ENCODE results near the gene ZFR. TPM values are rescaled to one million over a fixed set of nuclear protein-coding genes. Genes with fewer than 3 reads are reported as not detected.

ZFR gene
- total RNA-seq, 1 experiment from 2014 or later = 78.3 TPM

DNA sequence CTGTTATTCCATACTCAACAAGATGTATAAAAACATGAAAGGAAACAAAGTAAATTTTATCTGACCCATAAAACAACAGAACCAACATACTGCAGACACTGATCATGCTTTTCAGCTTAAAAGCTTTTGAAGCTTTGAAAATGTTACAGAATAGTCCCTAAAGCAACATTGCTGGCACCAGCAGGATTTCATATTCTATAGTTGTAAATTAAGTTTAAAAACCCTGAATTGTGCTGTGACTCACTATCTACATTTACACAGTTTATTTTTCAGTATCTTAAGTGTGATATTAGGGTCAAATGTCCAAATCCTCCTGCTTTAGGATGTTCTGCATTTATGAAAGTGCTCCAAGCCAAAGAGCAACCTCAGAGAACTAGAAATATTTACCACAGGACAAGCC, 59.9 kb downstream of the ZFR start:
- TF ChIP-seq CTCF (IDR thresholded peaks at IDR 0.05; ENCODE audit: insufficient read depth in 1 of 2, low read depth in 1 of 2, low read length in 1 of 2, severe bottlenecking in 1 of 2, unreplicated experiment in 1 of 2) = no peak
- Histone ChIP-seq H3K27me3 (replicated peaks; ENCODE audit: control insufficient read depth, insufficient read depth, low read length) (no peaks in the 10 kb centered on the region), H3K4me1 (no peaks in the 10 kb centered on the region), H3K4me3 (ENCODE audit: low read depth, low read length) (no peak overlapping the region), H3K9me3 (no peaks in the 10 kb centered on the region), H3K36me3 (ENCODE audit: control insufficient read depth, insufficient read depth, low read length) (no peaks in the 10 kb centered on the region)
- BruUV-seq (replicated peaks) = no TSS peak
- ChIA-PET CTCF (no interaction called here), POLR2A (no interaction called here)
- H3K27me3 Mint-ChIP-seq (ENCODE audit: insufficient read depth, unreplicated experiment) = no peaks in the 10 kb centered on the region
- H3K4me3 Mint-ChIP-seq (ENCODE audit: unreplicated experiment) = no peak overlapping the region
- DNase-seq = no peak
- H3K9me3 Mint-ChIP-seq (ENCODE audit: unreplicated experiment) = no peaks in the 10 kb centered on the region
- intact Hi-C loops (cut with micrococcal nuclease; ENCODE audit: unreplicated experiment) = no loop called here
- H3K4me1 Mint-ChIP-seq (ENCODE audit: low read depth, unreplicated experiment) = no peaks in the 10 kb centered on the region
- H3K27ac Mint-ChIP-seq (ENCODE audit: unreplicated experiment) = no peak overlapping the region
- H3K36me3 Mint-ChIP-seq (ENCODE audit: insufficient read depth, unreplicated experiment) = peaks cover 56% of the 10 kb centered on the region

GRCh38 chr5:32383586-32383985, 61.0 kb downstream of the ZFR start:
- no peak for TF ChIP-seq CTCF (IDR thresholded peaks at IDR 0.05; ENCODE audit: insufficient read depth in 1 of 2, low read depth in 1 of 2, low read length in 1 of 2, severe bottlenecking in 1 of 2, unreplicated experiment in 1 of 2)
- no peak overlapping the region for H3K4me3 Mint-ChIP-seq (ENCODE audit: unreplicated experiment)
- Histone ChIP-seq H3K4me1 (no peaks in the 10 kb centered on the region), H3K27me3 (replicated peaks; ENCODE audit: control insufficient read depth, insufficient read depth, low read length) (no peaks in the 10 kb centered on the region), H3K4me3 (ENCODE audit: low read depth, low read length) (no peak overlapping the region), H3K36me3 (ENCODE audit: control insufficient read depth, insufficient read depth, low read length) (no peaks in the 10 kb centered on the region), H3K9me3 (no peaks in the 10 kb centered on the region)
- peaks cover 60% of the 10 kb centered on the region for H3K36me3 Mint-ChIP-seq (ENCODE audit: insufficient read depth, unreplicated experiment)
- intact Hi-C loops (cut with micrococcal nuclease; ENCODE audit: unreplicated experiment) = no loop called here
- POLR2A ChIA-PET = no interaction called here
- CTCF ChIA-PET = interaction anchor here (0.6 kb wide), 2 partner anchors 70 to 153 kb away, joined by 3 to 4 read pairs; no protein-coding TSS in a partner anchor
- no peaks in the 10 kb centered on the region for H3K9me3 Mint-ChIP-seq (ENCODE audit: unreplicated experiment)
- DNase-seq = no peak
- no peaks in the 10 kb centered on the region for H3K4me1 Mint-ChIP-seq (ENCODE audit: low read depth, unreplicated experiment)
- H3K27me3 Mint-ChIP-seq (ENCODE audit: insufficient read depth, unreplicated experiment) = no peaks in the 10 kb centered on the region
- H3K27ac Mint-ChIP-seq (ENCODE audit: unreplicated experiment) = no peak overlapping the region
- BruUV-seq (replicated peaks) = no TSS peak

- Histone ChIP-seq H3K4me3 (ENCODE audit: low read depth, low read length) (no peak overlapping the region), H3K27me3 (replicated peaks; ENCODE audit: control insufficient read depth, insufficient read depth, low read length) (no peaks in the 10 kb centered on the region), H3K9me3 (no peaks in the 10 kb centered on the region), H3K4me1 (no peaks in the 10 kb centered on the region), H3K36me3 (ENCODE audit: control insufficient read depth, insufficient read depth, low read length) (no peaks in the 10 kb centered on the region)
- BruUV-seq (replicated peaks) = no TSS peak
- Mint-ChIP-seq H3K9me3 (ENCODE audit: unreplicated experiment) (no peaks in the 10 kb centered on the region), H3K27ac (ENCODE audit: unreplicated experiment) (no peak overlapping the region), H3K4me1 (ENCODE audit: low read depth, unreplicated experiment) (no peaks in the 10 kb centered on the region), H3K36me3 (ENCODE audit: insufficient read depth, unreplicated experiment) (peaks cover 61% of the 10 kb centered on the region), H3K4me3 (ENCODE audit: unreplicated experiment) (no peak overlapping the region), H3K27me3 (ENCODE audit: insufficient read depth, unreplicated experiment) (no peaks in the 10 kb centered on the region)
- no peak for TF ChIP-seq CTCF (IDR thresholded peaks at IDR 0.05; ENCODE audit: insufficient read depth in 1 of 2, low read depth in 1 of 2, low read length in 1 of 2, severe bottlenecking in 1 of 2, unreplicated experiment in 1 of 2)
- POLR2A ChIA-PET = no interaction called here
- no peak for DNase-seq
- CTCF ChIA-PET = interaction anchor here (0.6 kb wide), 1 partner anchor 70 kb away, joined by 3 read pairs; no protein-coding TSS in a partner anchor
- intact Hi-C loops (cut with micrococcal nuclease; ENCODE audit: unreplicated experiment) = no loop called here
Observed at GRCh38 chr5:32383065-32383464, 61.5 kb downstream of the ZFR start.
